GM21381 (cell line): Measurements from ENCODE around the gene SPINK7.

ENCODE experiments used
- ATAC-seq: cut with Tn5 transposase; IDR thresholded peaks from one replicate; pipeline ENCODE4 v1.9.1; 2021; ENCODE audit warnings: mild to moderate bottlenecking, moderate library complexity; ENCODE audit not compliant: unreplicated experiment

The SPINK7 gene

GRCh38 chr5:148343603-148344487 lies 31.6 kb downstream of the SPINK7 start:
- no peak for ATAC-seq

- ATAC-seq: no peak
These were observed 35.5 kb downstream of the SPINK7 start for GRCh38 chr5:148347706-148348105.

GRCh38 chr5:148352696-148353095 lies 40.5 kb downstream of the SPINK7 start:
- no peak for ATAC-seq

GRCh38 chr5:148353634-148354033 lies 41.4 kb downstream of the SPINK7 start:
- no peak for ATAC-seq

- no peak for ATAC-seq
These were observed 52.1 kb downstream of the SPINK7 start for GRCh38 chr5:148364343-148364742.
